Ascending aorta (tissue), 2 donors: ENCODE measurements around the gene CFAP161. TPM values are rescaled to one million over a fixed set of nuclear protein-coding genes. Genes with fewer than 3 reads are reported as not detected.

Experiments
- DNase-seq, 2 donors: peaks; one replicate each; pipeline ENCODE4 v3.0.0-alpha.2; 2019; ENCODE audit warnings: low spot score in 2 of 2
- H3K27ac ChIP-seq, 2 donors: fragments of 200-600 bp; sonication (generic); one replicate each; pipeline ENCODE4 v1.5.1; 2016 to 2017; ENCODE audit warnings: mild to moderate bottlenecking in 1 of 2
- H3K27me3 ChIP-seq: fragments of 200-600 bp; sonication (generic); one replicate; pipeline ENCODE4 v1.5.1; 2017
- H3K36me3 ChIP-seq, 2 donors: fragments of 200-600 bp; sonication (generic); one replicate each; pipeline ENCODE4 v1.5.1; 2016
- H3K4me1 ChIP-seq, 2 donors: fragments of 200-600 bp; sonication (generic); one replicate each; pipeline ENCODE4 v1.5.1; 2016 to 2017; ENCODE audit warnings: mild to moderate bottlenecking in 1 of 2
- H3K4me3 ChIP-seq, 2 donors: fragments of 200-600 bp; sonication (generic); one replicate each; pipeline ENCODE4 v1.5.1; 2016 to 2017; ENCODE audit warnings: mild to moderate bottlenecking in 1 of 2
- H3K9me3 ChIP-seq, 2 donors: fragments of 200-600 bp; sonication (generic); one replicate each; pipeline ENCODE4 v1.5.1; 2016
- intact Hi-C: fragments of 100-400 bp; cut with DNase I; formaldehyde crosslinking; loops from one replicate; pipeline ENCODE4 v1.15.1; 2023
- total RNA-seq: library from RNA; depleted of rRNA; stranded (reverse); fragments of >200 nt; gene quantifications from one replicate; pipeline ENCODE4 v1.1.0, GENCODE V29; 2016
- TF ChIP-seq, protein P1 (sequence below), 3 experiments: fragments of 200-600 bp in 2 of 3; fragments of 450-650 bp in 1 of 3; sonication (generic) in 2 of 3; IDR thresholded peaks; one replicate each; pipeline ENCODE4 v1.5.1; 2016 to 2019; ENCODE audit warnings: antibody characterized with exemption in 3 of 3, mild to moderate bottlenecking in 1 of 3, moderate library complexity in 1 of 3

Gene CFAP161
- total RNA-seq, 1 donor from 2014 or later: not detected

GRCh38 chr15:81165535-81165934 lies 31.5 kb downstream of the CFAP161 start:
- TF ChIP-seq, protein P1, sequence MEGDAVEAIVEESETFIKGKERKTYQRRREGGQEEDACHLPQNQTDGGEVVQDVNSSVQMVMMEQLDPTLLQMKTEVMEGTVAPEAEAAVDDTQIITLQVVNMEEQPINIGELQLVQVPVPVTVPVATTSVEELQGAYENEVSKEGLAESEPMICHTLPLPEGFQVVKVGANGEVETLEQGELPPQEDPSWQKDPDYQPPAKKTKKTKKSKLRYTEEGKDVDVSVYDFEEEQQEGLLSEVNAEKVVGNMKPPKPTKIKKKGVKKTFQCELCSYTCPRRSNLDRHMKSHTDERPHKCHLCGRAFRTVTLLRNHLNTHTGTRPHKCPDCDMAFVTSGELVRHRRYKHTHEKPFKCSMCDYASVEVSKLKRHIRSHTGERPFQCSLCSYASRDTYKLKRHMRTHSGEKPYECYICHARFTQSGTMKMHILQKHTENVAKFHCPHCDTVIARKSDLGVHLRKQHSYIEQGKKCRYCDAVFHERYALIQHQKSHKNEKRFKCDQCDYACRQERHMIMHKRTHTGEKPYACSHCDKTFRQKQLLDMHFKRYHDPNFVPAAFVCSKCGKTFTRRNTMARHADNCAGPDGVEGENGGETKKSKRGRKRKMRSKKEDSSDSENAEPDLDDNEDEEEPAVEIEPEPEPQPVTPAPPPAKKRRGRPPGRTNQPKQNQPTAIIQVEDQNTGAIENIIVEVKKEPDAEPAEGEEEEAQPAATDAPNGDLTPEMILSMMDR (IDR thresholded peaks at IDR 0.05): no peak
- Histone ChIP-seq H3K27ac (no peak overlapping the region), H3K4me3 (no peak overlapping the region), H3K36me3 (no peaks in the 10 kb centered on the region), H3K4me1 (peaks cover 0 to 7% of the 10 kb centered on the region in 2 donors), H3K27me3 (no peaks in the 10 kb centered on the region), H3K9me3 (no peaks in the 10 kb centered on the region)
- intact Hi-C loops: no loop called here
- no peak for DNase-seq

DNA sequence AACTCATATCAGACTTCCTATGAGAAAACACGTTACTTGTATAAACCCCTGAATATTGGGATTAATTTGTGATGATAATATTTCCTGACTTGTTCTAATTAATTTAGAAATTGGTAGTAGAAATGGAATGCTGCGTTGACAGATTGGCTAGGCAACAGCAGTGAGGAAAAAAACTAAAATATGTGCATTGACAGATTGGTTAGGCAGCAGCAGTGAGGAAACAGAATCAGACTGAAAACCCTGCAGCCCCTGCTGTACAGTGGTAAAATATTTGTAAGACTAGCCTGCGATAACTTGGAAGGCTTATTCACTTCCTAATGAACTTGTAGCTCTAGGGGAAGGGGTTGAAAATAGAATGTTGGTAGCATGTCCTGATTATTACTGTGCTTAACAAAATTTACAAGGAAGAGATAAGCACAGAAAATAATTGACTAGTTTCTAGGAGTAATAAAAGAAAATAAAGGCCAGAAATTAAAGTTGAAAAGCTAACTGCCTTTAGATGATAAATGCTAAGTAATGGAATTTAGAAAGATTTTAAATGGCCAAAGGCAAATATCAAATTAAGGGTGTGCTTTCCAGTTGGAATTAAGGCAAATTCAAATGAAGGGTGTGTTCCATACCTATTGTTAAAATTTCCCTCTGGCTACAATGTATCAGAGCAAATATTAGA lies 32.7 kb downstream of the CFAP161 start:
- TF ChIP-seq, protein P1 (IDR thresholded peaks at IDR 0.05): no peak
- Histone ChIP-seq H3K4me1 (no peaks in the 10 kb centered on the region), H3K9me3 (no peaks in the 10 kb centered on the region), H3K27ac (no peak overlapping the region), H3K27me3 (no peaks in the 10 kb centered on the region), H3K4me3 (no peak overlapping the region), H3K36me3 (no peaks in the 10 kb centered on the region)
- DNase-seq: no peak
- intact Hi-C loops: no loop called here

- Histone ChIP-seq H3K27ac (no peak overlapping the region), H3K27me3 (no peaks in the 10 kb centered on the region), H3K4me1 (no peaks in the 10 kb centered on the region), H3K4me3 (no peak overlapping the region), H3K36me3 (no peaks in the 10 kb centered on the region), H3K9me3 (no peaks in the 10 kb centered on the region)
- TF ChIP-seq, protein P1 (IDR thresholded peaks at IDR 0.05): no peak
- DNase-seq: no peak
- intact Hi-C loops: no loop called here
Measured at GRCh38 chr15:81168131-81168526, 34.1 kb downstream of the CFAP161 start.

- no peak for DNase-seq
- intact Hi-C loops: no loop called here
- Histone ChIP-seq H3K4me1 (no peaks in the 10 kb centered on the region), H3K36me3 (no peaks in the 10 kb centered on the region), H3K27ac (no peak overlapping the region), H3K27me3 (no peaks in the 10 kb centered on the region), H3K4me3 (no peak overlapping the region), H3K9me3 (no peaks in the 10 kb centered on the region)
- TF ChIP-seq, protein P1 (IDR thresholded peaks at IDR 0.05): no peak
Measured at GRCh38 chr15:81168644-81169043, 34.6 kb downstream of the CFAP161 start.

GRCh38 chr15:81170511-81170910 lies 36.4 kb downstream of the CFAP161 start:
- TF ChIP-seq, protein P1 (IDR thresholded peaks at IDR 0.05): no peak
- no peak overlapping the region for H3K4me3 ChIP-seq
- intact Hi-C loops: no loop called here
- H3K27ac ChIP-seq: no peak overlapping the region
- H3K4me1 ChIP-seq: no peaks in the 10 kb centered on the region
- no peaks in the 10 kb centered on the region for H3K9me3 ChIP-seq
- no peaks in the 10 kb centered on the region for H3K36me3 ChIP-seq
- DNase-seq: no peak
- no peaks in the 10 kb centered on the region for H3K27me3 ChIP-seq

GRCh38 chr15:81171286-81171685 lies 37.2 kb downstream of the CFAP161 start:
- H3K4me3 ChIP-seq: no peak overlapping the region
- intact Hi-C loops: no loop called here
- H3K27ac ChIP-seq: no peak overlapping the region
- no peak for DNase-seq
- no peaks in the 10 kb centered on the region for H3K36me3 ChIP-seq
- TF ChIP-seq, protein P1 (IDR thresholded peaks at IDR 0.05): no peak
- no peaks in the 10 kb centered on the region for H3K4me1 ChIP-seq
- no peaks in the 10 kb centered on the region for H3K27me3 ChIP-seq
- H3K9me3 ChIP-seq: no peaks in the 10 kb centered on the region
